ENCODE results near the gene LSMEM2.
"Not testable (repeated sequence)": the region's sequence is repeated elsewhere in the genome, so short reads cannot be mapped to it uniquely, and the experiment has no call there.

The LSMEM2 gene

GRCh38 chr3:50304601-50305000 is 25.7 kb downstream of the LSMEM2 start:
- Histone ChIP-seq H3K27ac (peak overlapping the region; percentile 13), H3K4me1 (ENCODE audit: control insufficient read depth in 1 of 2, insufficient read depth in 1 of 2, low read depth in 1 of 2, low read length in 1 of 2) (peaks cover 16 to 17% of the 10 kb centered on the region in 2 experiments), H3K4me3 (ENCODE audit: low read depth in 1 of 2, low read length in 1 of 2) (no peak overlapping the region), H3K36me3 (no peaks in the 10 kb centered on the region), H3K27me3 (no peaks in the 10 kb centered on the region), H3K9me3 (no peaks in the 10 kb centered on the region)
- TF ChIP-seq CTCF (IDR thresholded peaks at IDR 0.05), result no peak

- H3K27ac ChIP-seq; H3K4me3 ChIP-seq (ENCODE audit: low read depth in 1 of 2, low read length in 1 of 2); H3K27me3 ChIP-seq; H3K36me3 ChIP-seq; H3K9me3 ChIP-seq; H3K4me1 ChIP-seq (ENCODE audit: control insufficient read depth in 1 of 2, insufficient read depth in 1 of 2, low read depth in 1 of 2, low read length in 1 of 2): not testable (repeated sequence)
Observed at GRCh38 chr3:50312041-50312440, 33.2 kb downstream of the LSMEM2 start.

GRCh38 chr3:50314342-50314741 is 35.5 kb downstream of the LSMEM2 start:
- H3K4me3 ChIP-seq (ENCODE audit: low read depth in 1 of 2, low read length in 1 of 2), result no peak overlapping the region
- no peak for TF ChIP-seq CTCF (IDR thresholded peaks at IDR 0.05)
- H3K27ac ChIP-seq, result peak overlapping the region; percentile 10
- no peaks in the 10 kb centered on the region for H3K27me3 ChIP-seq
- H3K4me1 ChIP-seq (ENCODE audit: control insufficient read depth in 1 of 2, insufficient read depth in 1 of 2, low read depth in 1 of 2, low read length in 1 of 2), result peaks cover 18 to 26% of the 10 kb centered on the region in 2 experiments
- H3K36me3 ChIP-seq, result peaks cover 5% of the 10 kb centered on the region
- no peaks in the 10 kb centered on the region for H3K9me3 ChIP-seq

GRCh38 chr3:50314816-50315215 is 35.9 kb downstream of the LSMEM2 start:
- Histone ChIP-seq H3K36me3 (peaks cover 5% of the 10 kb centered on the region), H3K4me1 (ENCODE audit: control insufficient read depth in 1 of 2, insufficient read depth in 1 of 2, low read depth in 1 of 2, low read length in 1 of 2) (peaks cover 23 to 31% of the 10 kb centered on the region in 2 experiments), H3K27me3 (no peaks in the 10 kb centered on the region), H3K4me3 (ENCODE audit: low read depth in 1 of 2, low read length in 1 of 2) (no peak overlapping the region), H3K9me3 (no peaks in the 10 kb centered on the region), H3K27ac (no peak overlapping the region)
- no peak for TF ChIP-seq CTCF (IDR thresholded peaks at IDR 0.05)

GRCh38 chr3:50316657-50317242 is 37.9 kb downstream of the LSMEM2 start:
- Histone ChIP-seq H3K27me3 (no peaks in the 10 kb centered on the region), H3K4me3 (ENCODE audit: low read depth in 1 of 2, low read length in 1 of 2) (no peak overlapping the region), H3K27ac (no peak overlapping the region), H3K36me3 (peaks cover 5% of the 10 kb centered on the region), H3K4me1 (ENCODE audit: control insufficient read depth in 1 of 2, insufficient read depth in 1 of 2, low read depth in 1 of 2, low read length in 1 of 2) (peaks cover 34 to 49% of the 10 kb centered on the region in 2 experiments), H3K9me3 (no peaks in the 10 kb centered on the region)
- no peak for TF ChIP-seq CTCF (IDR thresholded peaks at IDR 0.05)

- Histone ChIP-seq H3K4me3 (ENCODE audit: low read depth in 1 of 2, low read length in 1 of 2) (no peak overlapping the region), H3K27me3 (no peaks in the 10 kb centered on the region), H3K27ac (no peak overlapping the region), H3K36me3 (peaks cover 5% of the 10 kb centered on the region), H3K4me1 (ENCODE audit: control insufficient read depth in 1 of 2, insufficient read depth in 1 of 2, low read depth in 1 of 2, low read length in 1 of 2) (peaks cover 40 to 54% of the 10 kb centered on the region in 2 experiments), H3K9me3 (no peaks in the 10 kb centered on the region)
- no peak for TF ChIP-seq CTCF (IDR thresholded peaks at IDR 0.05)
Observed at GRCh38 chr3:50317300-50317699, 38.4 kb downstream of the LSMEM2 start.

Data from neutrophil (primary cell).